Stimulated activated CD8-positive, alpha-beta memory T cell treated with anti-CD3 and anti-CD28 coated beads, Interleukin-12 subunit alpha, Interleukin-12 subunit beta, amount 100 ng/mL, for 4 hours (primary cell): ENCODE measurements around the gene MICAL3.

ENCODE experiments used
- DNase-seq: peaks from one replicate; pipeline ENCODE4 v3.0.0-alpha.2; 2020; ENCODE audit warnings: low read depth

MICAL3 gene

GRCh38 chr22:17913801-17914347 is 110.5 kb downstream of the MICAL3 start:
- no peak for DNase-seq

- no peak for DNase-seq
Measured at GRCh38 chr22:17912945-17913721, 111.2 kb downstream of the MICAL3 start.

GRCh38 chr22:17911887-17912286 is 112.5 kb downstream of the MICAL3 start:
- no peak for DNase-seq

- no peak for DNase-seq
Measured at GRCh38 chr22:17911312-17911705, 113.1 kb downstream of the MICAL3 start.

GRCh38 chr22:17910561-17911311 is 113.6 kb downstream of the MICAL3 start:
- no peak for DNase-seq

- DNase-seq = no peak
Measured at GRCh38 chr22:17907748-17908051, 116.7 kb downstream of the MICAL3 start.

DNA sequence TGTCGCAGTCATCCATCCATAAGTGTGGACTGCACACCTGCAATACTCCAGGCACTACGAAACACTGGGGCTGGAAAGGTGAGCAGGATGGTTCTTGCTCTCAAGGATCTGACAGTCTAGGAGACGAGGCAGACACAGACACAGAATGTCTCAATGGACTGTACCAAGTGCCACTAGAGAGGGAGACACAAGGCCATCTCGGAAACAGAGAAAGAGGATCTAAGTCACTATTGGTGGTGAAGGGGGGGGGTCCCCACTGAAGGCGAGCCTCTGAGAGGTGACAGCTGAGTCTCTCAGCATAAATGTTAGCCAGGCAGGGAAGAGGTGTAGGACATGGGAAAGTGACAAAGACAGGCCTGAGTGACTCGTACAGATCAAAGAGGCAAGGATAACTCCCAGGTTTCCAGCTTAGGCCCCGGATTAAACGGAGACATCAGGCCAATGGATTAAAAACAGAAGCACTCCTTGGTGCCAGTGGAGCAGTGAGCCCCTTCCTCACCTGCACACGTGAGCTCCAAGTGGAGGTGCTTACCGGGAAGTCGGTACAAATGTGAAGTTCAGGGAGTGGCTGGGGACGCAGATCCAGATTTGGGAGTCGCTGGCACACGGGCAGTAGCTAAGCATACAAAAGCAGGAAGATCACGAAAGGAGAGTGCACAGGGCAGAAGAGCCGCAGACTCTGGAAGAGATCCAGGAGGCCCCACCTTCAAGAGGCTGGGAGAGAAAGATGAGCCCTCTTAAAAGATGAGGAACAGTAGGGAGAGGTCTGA is 117.2 kb downstream of the MICAL3 start:
- DNase-seq = no peak

- no peak for DNase-seq
Measured at GRCh38 chr22:17905445-17905844, 118.9 kb downstream of the MICAL3 start.

- DNase-seq = no peak
Measured at GRCh38 chr22:17903564-17904295, 120.6 kb downstream of the MICAL3 start.

DNA sequence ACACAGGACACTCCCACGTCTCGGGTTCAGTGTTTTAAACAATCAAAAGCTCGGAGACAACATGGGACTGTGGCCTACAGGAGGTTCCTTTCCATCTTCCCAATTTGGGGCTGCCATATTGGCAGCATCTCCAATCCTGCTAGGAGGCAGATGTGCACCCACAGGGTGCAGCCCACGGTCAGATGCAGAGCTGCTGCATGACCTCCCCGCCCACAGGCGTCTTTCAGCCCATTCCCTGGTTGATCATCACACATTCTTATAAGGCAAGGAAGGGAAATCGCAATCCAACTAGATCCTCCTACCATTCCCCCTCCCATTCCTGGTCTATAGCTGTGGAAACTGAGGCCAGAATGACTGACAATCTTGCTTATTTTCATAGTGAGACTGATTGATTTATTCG is 121.4 kb downstream of the MICAL3 start:
- DNase-seq = no peak

GRCh38 chr22:17898375-17898774 is 126.0 kb downstream of the MICAL3 start:
- DNase-seq = no peak

DNA sequence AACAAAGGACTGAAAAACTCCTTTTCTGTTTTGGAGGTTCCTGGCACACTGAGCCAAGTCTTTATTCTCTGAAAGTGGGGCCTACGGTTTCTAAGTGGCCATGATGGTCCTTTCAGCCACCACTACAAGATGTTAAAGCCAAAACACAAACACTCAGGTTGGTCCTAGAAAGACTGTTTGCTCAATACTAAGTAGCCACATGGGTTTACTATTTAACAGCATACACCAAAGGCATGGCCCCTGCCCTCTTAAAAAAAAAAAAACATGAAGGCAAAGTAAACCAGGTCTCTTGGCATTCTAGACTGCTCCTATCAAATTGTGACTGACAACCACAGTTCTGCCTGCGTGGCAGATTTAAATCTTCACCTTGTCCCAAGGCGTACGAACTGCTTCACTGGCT is 126.5 kb downstream of the MICAL3 start:
- no peak for DNase-seq

GRCh38 chr22:17897426-17897825 is 126.9 kb downstream of the MICAL3 start:
- no peak for DNase-seq

DNA sequence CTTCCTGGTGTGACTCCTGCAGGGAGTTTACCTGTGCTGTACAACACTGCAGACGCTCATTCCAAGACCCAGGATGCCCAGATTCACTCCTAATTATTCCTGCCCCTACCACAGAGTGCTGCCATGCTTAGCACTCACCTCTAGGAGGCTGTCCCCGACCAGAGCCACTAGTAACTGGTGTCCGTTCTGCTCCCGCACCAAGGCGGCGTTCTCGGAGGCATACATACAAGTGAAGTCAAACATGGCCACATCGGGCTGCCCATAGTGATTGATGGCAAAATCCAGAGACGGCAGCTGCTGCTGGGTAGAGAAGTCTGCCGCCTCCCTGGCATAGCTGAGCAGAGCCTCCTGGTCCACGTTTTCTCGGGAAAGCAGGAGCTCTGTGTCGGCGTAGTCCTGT is 127.8 kb downstream of the MICAL3 start:
- no peak for DNase-seq

GRCh38 chr22:17893900-17894535 is 130.3 kb downstream of the MICAL3 start:
- no peak for DNase-seq

DNA sequence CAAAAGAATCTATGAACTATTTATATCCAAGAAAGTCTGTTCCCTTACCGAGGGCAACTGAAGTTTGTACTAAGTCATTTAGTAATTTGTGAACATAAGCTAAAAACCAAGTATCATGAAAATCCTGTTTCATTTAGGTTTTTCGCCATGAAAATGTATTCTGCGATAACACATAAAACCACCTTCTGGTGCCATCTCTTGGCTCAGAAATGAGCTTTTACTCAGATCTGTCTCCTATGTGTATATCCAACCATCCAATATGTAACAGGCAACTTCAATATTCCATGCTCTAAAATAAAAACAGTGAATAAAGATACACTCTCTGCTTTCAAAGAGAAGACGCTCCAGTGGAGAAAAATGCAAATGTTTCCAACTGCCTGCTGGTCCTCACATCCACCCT is 132.0 kb downstream of the MICAL3 start:
- no peak for DNase-seq

GRCh38 chr22:17891481-17892167 is 132.7 kb downstream of the MICAL3 start:
- DNase-seq = no peak

DNA sequence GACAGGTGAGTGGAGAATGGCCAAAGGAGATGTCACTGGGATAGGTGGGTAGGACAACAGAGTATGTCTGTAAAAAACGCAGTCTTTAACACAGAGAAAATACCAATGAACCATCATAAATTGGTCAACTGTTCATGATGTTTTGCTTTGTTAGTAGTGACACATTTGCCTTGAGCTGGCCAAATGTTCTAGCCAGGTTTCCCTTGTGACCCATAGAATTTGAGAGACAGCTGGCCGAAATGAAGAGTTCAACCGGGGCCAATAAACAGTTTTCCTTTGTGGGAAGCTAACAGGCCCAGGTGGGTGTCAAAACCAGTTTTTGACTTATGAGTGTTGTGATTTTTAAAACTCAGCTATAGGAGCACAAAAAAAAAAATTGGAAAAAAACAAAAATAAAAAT is 133.5 kb downstream of the MICAL3 start:
- DNase-seq = no peak

GRCh38 chr22:17890245-17890671 is 134.1 kb downstream of the MICAL3 start:
- no peak for DNase-seq

GRCh38 chr22:17888855-17889254 is 135.5 kb downstream of the MICAL3 start:
- no peak for DNase-seq

- DNase-seq = no peak
Measured at GRCh38 chr22:17888439-17888838, 135.9 kb downstream of the MICAL3 start.
